ENCODE measurements around the gene SERPINB13. TPM values are rescaled to one million over a fixed set of nuclear protein-coding genes. Genes with fewer than 3 reads are reported as not detected.

Gene SERPINB13
- total RNA-seq, 1 donor from 2014 or later: not detected

- Histone ChIP-seq H3K4me3 (no peak overlapping the region), H3K36me3 (no peaks in the 10 kb centered on the region), H3K9me3 (replicated peaks) (no peaks in the 10 kb centered on the region), H3K27me3 (ENCODE audit: low read depth) (peaks cover 13% of the 10 kb centered on the region), H3K27ac (replicated peaks) (no peak overlapping the region), H3K4me1 (no peaks in the 10 kb centered on the region)
- TF ChIP-seq CTCF (IDR thresholded peaks at IDR 0.05; ENCODE audit: borderline replicate concordance): no peak
- intact Hi-C loops (cut with micrococcal nuclease): no loop called here
- DNase-seq: no peak
These were observed 1.8 kb downstream of the SERPINB13 start for GRCh38 chr18:63588909-63589308.

GRCh38 chr18:63590373-63590772 is 3.2 kb downstream of the SERPINB13 start:
- peaks cover 4% of the 10 kb centered on the region for H3K27me3 ChIP-seq (ENCODE audit: low read depth)
- TF ChIP-seq CTCF (IDR thresholded peaks at IDR 0.05; ENCODE audit: borderline replicate concordance): no peak

GRCh38 chr18:63590966-63591695 is 4.0 kb downstream of the SERPINB13 start:
- intact Hi-C loops (cut with micrococcal nuclease): no loop called here
- DNase-seq: no peak
- Histone ChIP-seq H3K9me3 (replicated peaks) (no peaks in the 10 kb centered on the region), H3K4me3 (no peak overlapping the region), H3K36me3 (no peaks in the 10 kb centered on the region), H3K27ac (replicated peaks) (no peak overlapping the region), H3K27me3 (ENCODE audit: low read depth) (peaks cover 4% of the 10 kb centered on the region), H3K4me1 (no peaks in the 10 kb centered on the region)
- TF ChIP-seq CTCF (IDR thresholded peaks at IDR 0.05; ENCODE audit: borderline replicate concordance): no peak

More at GRCh38 chr18:63590373-63590772, 3.2 kb downstream of the SERPINB13 start:
- H3K9me3 ChIP-seq (replicated peaks): no peaks in the 10 kb centered on the region
- DNase-seq: no peak
- no peak overlapping the region for H3K4me3 ChIP-seq
- H3K27ac ChIP-seq (replicated peaks): no peak overlapping the region
- no peaks in the 10 kb centered on the region for H3K4me1 ChIP-seq
- no peaks in the 10 kb centered on the region for H3K36me3 ChIP-seq
- intact Hi-C loops (cut with micrococcal nuclease): no loop called here

GRCh38 chr18:63591725-63592124 is 4.6 kb downstream of the SERPINB13 start:
- Histone ChIP-seq H3K9me3 (replicated peaks) (no peaks in the 10 kb centered on the region), H3K4me1 (no peaks in the 10 kb centered on the region), H3K36me3 (no peaks in the 10 kb centered on the region), H3K27me3 (ENCODE audit: low read depth) (peaks cover 4% of the 10 kb centered on the region), H3K4me3 (no peak overlapping the region), H3K27ac (replicated peaks) (no peak overlapping the region)
- TF ChIP-seq CTCF (IDR thresholded peaks at IDR 0.05; ENCODE audit: borderline replicate concordance): no peak
- no peak for DNase-seq
- intact Hi-C loops (cut with micrococcal nuclease): no loop called here

- Histone ChIP-seq H3K36me3 (no peaks in the 10 kb centered on the region), H3K27me3 (ENCODE audit: low read depth) (peaks cover 4% of the 10 kb centered on the region), H3K4me1 (no peaks in the 10 kb centered on the region), H3K9me3 (replicated peaks) (no peaks in the 10 kb centered on the region), H3K4me3 (no peak overlapping the region), H3K27ac (replicated peaks) (no peak overlapping the region)
- no peak for TF ChIP-seq CTCF (IDR thresholded peaks at IDR 0.05; ENCODE audit: borderline replicate concordance)
- DNase-seq: no peak
- intact Hi-C loops (cut with micrococcal nuclease): no loop called here
These were observed 5.3 kb downstream of the SERPINB13 start for GRCh38 chr18:63592471-63592870.

Data from left ventricle myocardium inferior (tissue), 1 donor.